A549 (cell line): ENCODE measurements around the gene PDCD1LG2.

Experiments
- BCL3 ChIP-seq: fragments of >200 bp; sonication (Bioruptor Twin); formaldehyde crosslinking; IDR thresholded peaks from 3 replicates; pipeline ENCODE4 v1.6.1; 2016
- CTCF ChIP-seq: fragments of >200 bp; sonication (Bioruptor Twin); formaldehyde crosslinking; IDR thresholded peaks from 3 replicates; pipeline ENCODE4 v1.5.1; 2016
- HES2 ChIP-seq: fragments of >200 bp; sonication (Bioruptor Twin); formaldehyde crosslinking; IDR thresholded peaks from 2 replicates; pipeline ENCODE4 v1.6.1; 2016
- MYC ChIP-seq: IDR thresholded peaks from 2 replicates; pipeline ENCODE4 v1.6.1; 2012; ENCODE audit warnings: mild to moderate bottlenecking, inconsistent platforms, low read length, improper control_type of control experiment, borderline replicate concordance
- NFE2L2 ChIP-seq: fragments of 150-350 bp; conservative IDR thresholded peaks from 2 replicates; pipeline ENCODE4 v1.6.1; 2014; ENCODE audit warnings: low read length
- POLR2A ChIP-seq: IDR thresholded peaks from 2 replicates; pipeline ENCODE4 v1.6.1; 2012; ENCODE audit warnings: mild to moderate bottlenecking, low read length
- RAD21 ChIP-seq, 2 experiments: fragments of >200 bp in 1 of 2; sonication (Bioruptor Twin) in 1 of 2; formaldehyde crosslinking in 1 of 2; IDR thresholded peaks in 1 of 2; conservative IDR thresholded peaks in 1 of 2; 2 replicates in 1 of 2; 3 replicates in 1 of 2; pipeline ENCODE4 v1.6.1; 2012 to 2018; ENCODE audit warnings: inconsistent platforms in 1 of 2
- RFX5 ChIP-seq: fragments of 450-650 bp; IDR thresholded peaks from 2 replicates; pipeline ENCODE4 v1.7.1; 2014; ENCODE audit warnings: antibody characterized with exemption, mild to moderate bottlenecking, moderate library complexity

GRCh38 chr9:5510360-5510931, at the start of gene PDCD1LG2:
- no peak for TF ChIP-seq BCL3
- TF ChIP-seq NFE2L2: no peak
- no peak for TF ChIP-seq RAD21 (conservative IDR thresholded peaks at IDR 0.05 in 1 of 2, IDR thresholded peaks at IDR 0.05 in 1 of 2)
- TF ChIP-seq CTCF: no peak
- no peak for TF ChIP-seq POLR2A
- TF ChIP-seq RFX5: no peak
- TF ChIP-seq MYC: no peak
- TF ChIP-seq HES2: no peak
